HG03342 (cell line): Measurements from ENCODE around the gene MLH3.

Experiments used
- ATAC-seq: cut with Tn5 transposase; IDR thresholded peaks from one replicate; pipeline ENCODE4 v1.9.1; 2021; ENCODE audit warnings: mild to moderate bottlenecking, moderate library complexity; ENCODE audit not compliant: unreplicated experiment

MLH3 gene

GRCh38 chr14:74988131-74988530 is 63.1 kb downstream of the MLH3 start:
- ATAC-seq: no peak

GRCh38 chr14:74985806-74986205 is 65.5 kb downstream of the MLH3 start:
- ATAC-seq: no peak

- ATAC-seq: no peak
These were observed 66.3 kb downstream of the MLH3 start for GRCh38 chr14:74985028-74985310.

- no peak for ATAC-seq
These were observed 66.8 kb downstream of the MLH3 start for GRCh38 chr14:74984236-74985027.

- ATAC-seq: no peak
These were observed 67.9 kb downstream of the MLH3 start for GRCh38 chr14:74983343-74983742.

- ATAC-seq: no peak
These were observed 68.6 kb downstream of the MLH3 start for GRCh38 chr14:74982661-74983060.

- ATAC-seq: no peak
These were observed 69.4 kb downstream of the MLH3 start for GRCh38 chr14:74981833-74982232.

GRCh38 chr14:74981462-74981782 is 69.8 kb downstream of the MLH3 start:
- no peak for ATAC-seq

- ATAC-seq: no peak
These were observed 70.4 kb downstream of the MLH3 start for GRCh38 chr14:74980731-74981461.

GRCh38 chr14:74980398-74980730 is 70.9 kb downstream of the MLH3 start:
- no peak for ATAC-seq

GRCh38 chr14:74979442-74980397 is 71.5 kb downstream of the MLH3 start:
- no peak for ATAC-seq

- ATAC-seq: no peak
These were observed 72.2 kb downstream of the MLH3 start for GRCh38 chr14:74979029-74979428.

GRCh38 chr14:74978416-74978947 is 72.8 kb downstream of the MLH3 start:
- no peak for ATAC-seq

- no peak for ATAC-seq
These were observed 73.3 kb downstream of the MLH3 start for GRCh38 chr14:74977901-74978385.

GRCh38 chr14:74977164-74977900 is 73.9 kb downstream of the MLH3 start:
- no peak for ATAC-seq

GRCh38 chr14:74976264-74977113 is 74.8 kb downstream of the MLH3 start:
- no peak for ATAC-seq

- ATAC-seq: no peak
These were observed 76.0 kb downstream of the MLH3 start for GRCh38 chr14:74975059-74975810.

GRCh38 chr14:74974364-74975058 is 76.8 kb downstream of the MLH3 start:
- no peak for ATAC-seq
